ENCODE results near the gene KIF26A.

KIF26A gene

GRCh38 chr14:104179564-104180129 is 41.3 kb downstream of the KIF26A start:
- no peak for DNase-seq

- no peak for DNase-seq
Observed at GRCh38 chr14:104180561-104181165, 42.3 kb downstream of the KIF26A start.

GRCh38 chr14:104181761-104182530 is 43.6 kb downstream of the KIF26A start:
- no peak for DNase-seq

- no peak for DNase-seq
Observed at GRCh38 chr14:104182857-104183425, 44.6 kb downstream of the KIF26A start.

- DNase-seq: no peak
Observed at GRCh38 chr14:104183796-104184195, 45.4 kb downstream of the KIF26A start.

- DNase-seq: no peak
Observed at GRCh38 chr14:104184506-104184905, 46.1 kb downstream of the KIF26A start.

- no peak for DNase-seq
Observed at GRCh38 chr14:104184911-104185499, 46.6 kb downstream of the KIF26A start.

- no peak for DNase-seq
Observed at GRCh38 chr14:104185916-104186495, 47.6 kb downstream of the KIF26A start.

- no peak for DNase-seq
Observed at GRCh38 chr14:104186575-104186974, 48.2 kb downstream of the KIF26A start.

- DNase-seq: no peak
Observed at GRCh38 chr14:104187121-104187889, 48.9 kb downstream of the KIF26A start.

GRCh38 chr14:104187931-104188726 is 49.7 kb downstream of the KIF26A start:
- DNase-seq: no peak

- no peak for DNase-seq
Observed at GRCh38 chr14:104188727-104189400, 50.5 kb downstream of the KIF26A start.

GRCh38 chr14:104189629-104190335 is 51.4 kb downstream of the KIF26A start:
- DNase-seq: no peak

- DNase-seq: no peak
Observed at GRCh38 chr14:104190396-104191000, 52.1 kb downstream of the KIF26A start.

GRCh38 chr14:104191409-104191997 is 53.1 kb downstream of the KIF26A start:
- DNase-seq: no peak

- DNase-seq: no peak
Observed at GRCh38 chr14:104192146-104192882, 53.9 kb downstream of the KIF26A start.

GRCh38 chr14:104192883-104193245 is 54.5 kb downstream of the KIF26A start:
- DNase-seq: no peak

GRCh38 chr14:104194016-104194415 is 55.6 kb downstream of the KIF26A start:
- DNase-seq: no peak

All from inflammatory macrophage (primary cell).